Activated naive CD4-positive, alpha-beta T cell (primary cell): ENCODE measurements around the gene CTRB2.
"Not testable (repeated sequence)": the region's sequence is repeated elsewhere in the genome, so short reads cannot be mapped to it uniquely, and the experiment has no call there.

Source experiments
- DNase-seq, 4 experiments: peaks; one replicate each; lab custom pipeline; 2025; lab: John Stamatoyannopoulos, UW

CTRB2 gene

DNA sequence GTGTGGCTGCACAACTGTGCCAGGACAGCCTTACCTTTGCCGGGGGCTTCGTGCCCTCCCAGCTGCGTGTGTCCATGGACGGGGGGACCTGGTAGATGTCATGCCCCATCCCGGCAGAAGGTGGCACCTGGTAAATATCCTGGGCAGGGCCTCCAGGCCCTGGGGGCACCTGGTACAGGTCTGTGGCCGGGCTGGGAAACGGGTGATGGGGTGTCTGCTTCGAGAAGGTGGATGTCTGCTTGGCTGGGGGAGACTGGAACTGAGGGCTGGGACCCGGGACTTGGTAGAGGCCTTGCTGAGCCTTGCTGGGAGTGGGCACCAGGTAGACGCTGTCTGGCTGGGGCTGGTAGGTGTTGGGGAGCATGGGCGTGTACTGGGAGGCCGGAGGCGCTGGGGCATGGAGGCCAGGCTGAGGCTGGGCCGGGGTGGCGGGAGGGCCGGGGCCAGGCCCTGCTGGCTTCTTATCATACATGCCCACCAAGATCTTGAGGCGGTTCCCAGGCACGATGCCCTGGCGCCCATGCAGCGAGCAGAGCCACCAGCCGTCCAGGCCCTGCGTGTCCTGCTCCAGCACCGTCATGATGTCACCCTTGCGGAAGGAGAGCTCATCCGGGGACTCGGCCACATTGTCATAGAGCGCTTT is 35.6 kb upstream of the CTRB2 start:
- not testable (repeated sequence) for DNase-seq

DNA sequence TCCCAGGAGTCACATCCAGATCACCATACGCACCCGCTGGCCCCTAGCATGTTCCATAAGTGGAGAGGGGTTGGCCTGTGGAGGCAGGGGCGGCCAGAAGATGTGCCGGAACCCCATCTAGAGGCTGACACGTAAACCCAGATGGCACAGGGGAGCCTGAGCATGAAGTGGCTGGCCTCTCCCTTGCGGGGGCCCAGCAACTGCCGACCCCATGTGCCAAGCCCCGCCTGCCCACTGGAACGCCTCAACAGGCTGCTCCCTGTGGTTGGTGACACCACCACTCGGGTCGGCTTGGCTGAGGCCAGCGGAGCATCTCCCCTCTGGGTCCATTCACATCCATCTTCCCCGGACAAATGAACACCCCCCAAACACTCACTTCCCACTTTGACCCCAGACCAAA is 35.0 kb upstream of the CTRB2 start:
- no peak for DNase-seq

DNA sequence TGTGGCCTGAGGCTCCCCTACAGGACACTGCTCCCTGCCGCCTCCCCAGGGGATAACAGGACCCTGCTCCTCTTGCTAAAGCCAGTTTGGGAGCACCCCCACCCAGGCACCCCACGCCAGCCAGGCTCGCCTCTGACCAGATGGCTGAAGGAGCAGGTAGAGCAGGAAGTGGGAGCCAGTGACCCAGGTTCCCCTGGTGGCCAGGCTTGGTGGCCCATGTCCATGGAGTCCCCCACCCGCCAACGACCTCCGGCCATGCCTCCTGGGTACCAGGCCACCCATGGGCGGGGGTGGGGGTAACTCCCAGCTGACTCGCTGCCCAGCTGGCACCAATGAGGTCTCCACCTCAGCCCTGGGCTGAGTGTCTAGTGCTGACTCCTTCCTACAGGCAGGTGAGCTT is 34.5 kb upstream of the CTRB2 start:
- no peak for DNase-seq

DNA sequence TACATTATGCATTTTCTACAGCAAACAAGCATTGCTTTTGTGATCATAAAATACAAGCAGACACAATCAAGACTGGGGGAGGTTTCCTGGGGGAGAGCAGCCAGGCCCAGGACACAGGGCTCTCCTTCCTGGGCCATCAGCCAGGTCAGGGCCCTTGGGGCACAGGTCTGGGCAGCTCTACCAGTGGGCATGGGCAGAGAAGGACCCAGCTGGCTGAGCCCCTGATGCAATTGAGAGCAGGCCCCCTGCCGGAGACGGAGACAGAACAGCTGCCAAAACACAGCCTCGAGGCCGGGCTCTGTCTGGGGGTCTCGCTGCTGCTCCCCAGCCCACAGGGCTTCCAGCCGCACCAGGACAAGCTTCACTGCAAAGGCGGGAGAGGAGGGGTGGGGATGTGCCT is 33.7 kb upstream of the CTRB2 start:
- DNase-seq = not testable (repeated sequence)

DNA sequence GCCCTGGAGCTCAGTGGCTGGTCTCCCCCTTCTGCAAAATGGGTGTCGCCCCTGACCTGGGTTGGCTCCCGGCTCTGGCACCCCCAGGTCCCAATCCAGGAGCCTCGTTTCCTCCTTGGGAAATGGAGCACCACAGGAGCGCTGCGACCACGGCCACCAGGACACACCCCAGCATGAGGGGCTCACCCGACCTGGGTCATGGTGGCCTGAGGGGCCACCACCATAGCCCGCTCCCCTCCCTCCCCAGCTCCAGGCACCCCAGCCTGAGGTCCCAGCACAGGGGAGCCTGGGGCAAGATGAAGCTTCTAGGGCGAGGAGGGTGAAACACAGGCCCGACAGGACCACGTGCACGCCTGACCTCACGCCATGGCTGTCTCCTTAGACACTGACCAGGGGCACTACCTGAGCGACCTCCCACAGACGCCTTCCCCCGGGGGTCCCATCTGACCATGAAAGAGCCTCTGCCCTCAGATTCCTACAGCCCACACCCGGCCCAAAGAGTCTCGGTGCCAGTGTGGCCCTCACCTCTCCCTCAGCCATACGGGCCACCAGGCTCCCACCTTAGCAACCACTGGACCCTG is 32.7 kb upstream of the CTRB2 start:
- no peak for DNase-seq

DNA sequence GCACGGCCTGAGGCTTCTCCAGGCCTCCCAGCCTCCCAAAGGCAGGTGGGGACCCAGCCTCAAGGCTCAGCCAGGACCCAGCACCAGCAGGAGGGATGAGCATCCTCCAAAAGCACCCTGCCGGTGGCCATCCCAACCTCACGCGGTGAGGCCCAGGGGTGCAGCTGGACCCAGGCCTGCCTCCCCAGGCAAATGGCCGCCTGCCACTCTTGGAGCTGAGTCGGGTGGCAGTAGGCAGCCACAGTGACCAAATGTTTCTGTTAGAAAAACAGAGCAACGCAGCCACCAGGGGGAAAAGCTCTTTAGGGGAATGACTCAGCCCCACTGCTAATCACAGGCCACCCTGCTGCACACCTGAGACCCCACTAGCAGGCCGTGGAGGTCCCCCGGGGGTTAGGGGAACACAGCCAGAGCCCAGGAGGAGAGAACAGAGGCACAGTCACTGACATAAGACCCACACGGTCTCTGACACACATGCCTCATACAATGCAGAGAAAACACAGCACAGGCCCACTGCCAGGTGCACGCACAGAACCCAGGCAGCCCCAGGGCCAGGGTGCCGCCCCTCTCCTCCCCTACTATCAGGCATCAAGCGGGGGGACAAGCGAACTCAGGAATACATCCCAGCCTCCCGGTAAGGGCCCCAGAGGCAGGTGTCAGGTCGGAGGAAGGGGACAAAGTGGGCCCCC is 32.0 kb upstream of the CTRB2 start:
- DNase-seq = no peak

DNA sequence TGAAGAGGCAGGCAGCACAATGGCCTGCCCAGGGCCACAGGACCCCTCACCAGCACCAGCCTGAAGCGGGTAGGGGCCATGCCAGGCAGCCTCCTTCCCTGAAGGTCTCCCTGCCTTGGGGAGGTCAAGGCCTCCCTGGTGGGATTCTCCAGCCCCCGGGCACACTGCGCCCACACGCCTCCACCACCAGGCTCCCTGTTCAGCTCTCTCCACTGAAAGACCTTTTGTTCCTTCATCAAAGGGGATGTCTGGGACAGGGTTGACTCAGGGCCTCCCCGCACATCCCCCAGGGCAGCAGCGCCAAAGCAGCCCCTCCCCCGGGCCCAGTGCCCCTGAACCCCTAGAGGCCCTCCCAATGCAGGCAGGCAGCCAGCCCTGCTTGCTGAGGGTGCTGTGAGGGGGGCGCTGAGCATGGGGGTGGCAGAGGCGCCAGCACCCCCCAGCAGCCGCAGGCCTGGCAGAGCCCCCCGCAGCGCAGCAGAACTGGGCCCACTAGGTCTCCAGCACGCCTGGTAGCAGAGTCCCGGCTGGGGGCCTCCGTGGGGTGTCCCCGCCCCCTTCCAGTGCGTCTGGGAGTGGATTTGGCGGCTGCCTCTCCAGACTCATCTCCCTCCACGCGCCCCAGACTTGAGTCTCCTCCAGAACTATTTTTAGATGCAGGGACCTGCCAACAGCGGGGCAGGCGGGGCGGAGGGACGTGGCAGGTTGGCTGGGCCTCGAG is 31.3 kb upstream of the CTRB2 start:
- DNase-seq = no peak

DNA sequence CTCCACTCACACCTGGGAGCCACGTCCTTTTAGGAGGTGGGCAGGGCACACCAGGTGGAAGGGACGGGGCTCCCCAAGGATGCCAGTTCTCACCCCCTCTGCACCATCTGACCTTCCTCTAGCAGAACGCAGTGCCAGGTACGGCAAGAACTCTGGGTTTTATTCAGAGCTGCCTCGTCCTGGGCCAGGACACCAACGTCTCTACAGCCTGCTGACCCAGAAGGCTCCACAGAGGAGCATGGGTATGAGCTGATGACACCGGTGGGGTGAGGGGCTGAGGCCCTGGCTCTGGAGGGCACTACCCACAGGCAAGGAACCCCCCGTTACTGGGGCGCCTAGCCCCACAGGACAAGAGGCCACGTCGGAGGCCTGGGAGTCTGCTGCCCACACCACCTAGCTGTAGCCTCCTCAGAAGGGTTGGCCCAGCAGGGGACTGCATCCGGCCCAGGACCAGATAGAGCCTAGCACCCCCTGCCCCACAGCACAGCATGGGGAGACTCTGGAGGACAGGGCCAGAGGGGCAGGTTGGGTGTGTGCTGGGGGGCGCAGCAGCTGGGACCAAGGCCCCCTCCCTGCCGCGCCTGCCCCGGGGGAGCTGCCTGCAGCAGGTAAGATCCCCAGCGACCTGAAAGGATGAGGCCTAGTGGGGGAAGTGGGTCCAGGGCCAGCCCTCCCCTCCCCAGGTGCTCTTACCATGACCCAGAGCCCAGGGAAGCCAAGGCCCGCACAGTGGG is 30.6 kb upstream of the CTRB2 start:
- DNase-seq = no peak

DNA sequence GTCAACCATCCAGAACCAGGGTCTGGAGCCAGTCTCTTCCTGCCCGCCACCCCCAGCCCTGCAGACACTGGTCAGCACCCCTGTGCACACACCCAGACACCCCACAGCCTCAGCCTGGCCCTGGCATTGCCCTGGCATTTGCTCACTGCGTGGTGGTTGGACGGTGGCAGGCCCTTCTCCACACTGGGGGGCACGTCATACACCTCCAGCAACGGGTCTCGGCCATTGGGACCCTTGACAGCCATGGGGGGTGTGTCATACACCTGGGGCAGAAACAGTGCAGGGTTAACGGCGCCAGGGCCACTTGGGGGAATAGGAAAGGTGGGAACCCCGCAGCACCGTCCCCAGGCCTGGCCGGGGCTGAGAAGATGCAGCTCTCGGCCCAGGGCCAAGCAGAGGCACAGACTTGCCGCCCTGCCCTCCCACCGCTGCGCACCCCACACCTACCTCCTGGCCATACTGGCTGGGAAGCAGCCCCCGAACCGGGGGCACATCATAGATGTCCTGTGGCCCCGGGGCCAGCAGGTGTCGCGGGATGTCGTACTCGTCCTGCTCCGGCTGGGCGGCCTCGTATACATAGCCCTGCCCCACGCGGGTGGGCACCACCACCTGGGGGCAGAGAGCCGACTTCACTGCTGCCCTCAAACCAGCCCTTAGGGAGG is 29.9 kb upstream of the CTRB2 start:
- no peak for DNase-seq

DNA sequence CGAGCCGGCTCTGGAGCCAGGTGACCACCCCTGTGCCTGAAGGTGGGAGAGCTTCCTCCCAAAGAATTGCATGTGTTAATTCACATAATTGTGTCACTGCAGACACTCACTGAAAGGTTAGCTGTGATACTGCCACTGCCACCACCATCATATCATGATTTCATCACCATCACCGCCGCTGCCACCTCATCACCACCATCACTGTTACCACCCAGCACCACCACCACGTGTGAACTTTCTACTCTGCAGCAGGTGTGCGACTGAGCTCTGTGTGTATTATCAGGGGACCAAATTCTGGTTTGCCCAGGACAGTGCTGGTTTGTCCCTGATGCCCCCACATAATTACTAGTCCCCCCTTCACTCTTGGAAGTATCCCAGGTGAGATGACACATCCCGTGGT is 29.3 kb upstream of the CTRB2 start:
- DNase-seq = no peak

DNA sequence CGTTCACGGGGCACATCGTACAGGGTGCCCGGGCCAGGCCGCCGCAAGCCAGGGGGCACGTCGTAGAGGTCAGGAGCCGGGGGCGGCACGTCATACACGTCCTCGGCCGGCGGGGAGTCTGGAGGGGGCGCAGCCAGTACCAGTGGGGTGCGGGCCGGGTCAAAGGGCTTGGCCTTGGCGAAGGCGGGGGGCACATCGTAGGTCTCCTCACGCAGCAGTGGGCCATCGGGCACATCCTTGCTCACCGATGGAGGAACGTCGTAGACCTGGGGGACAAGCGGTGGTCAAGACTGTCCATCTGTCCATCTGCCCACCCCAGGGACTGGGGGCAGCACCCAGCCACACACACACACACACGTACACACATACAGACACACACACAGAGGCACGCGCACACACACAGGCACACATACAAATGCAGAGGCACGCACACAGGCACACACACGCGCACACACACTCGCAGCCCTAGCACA is 28.8 kb upstream of the CTRB2 start:
- no peak for DNase-seq

DNA sequence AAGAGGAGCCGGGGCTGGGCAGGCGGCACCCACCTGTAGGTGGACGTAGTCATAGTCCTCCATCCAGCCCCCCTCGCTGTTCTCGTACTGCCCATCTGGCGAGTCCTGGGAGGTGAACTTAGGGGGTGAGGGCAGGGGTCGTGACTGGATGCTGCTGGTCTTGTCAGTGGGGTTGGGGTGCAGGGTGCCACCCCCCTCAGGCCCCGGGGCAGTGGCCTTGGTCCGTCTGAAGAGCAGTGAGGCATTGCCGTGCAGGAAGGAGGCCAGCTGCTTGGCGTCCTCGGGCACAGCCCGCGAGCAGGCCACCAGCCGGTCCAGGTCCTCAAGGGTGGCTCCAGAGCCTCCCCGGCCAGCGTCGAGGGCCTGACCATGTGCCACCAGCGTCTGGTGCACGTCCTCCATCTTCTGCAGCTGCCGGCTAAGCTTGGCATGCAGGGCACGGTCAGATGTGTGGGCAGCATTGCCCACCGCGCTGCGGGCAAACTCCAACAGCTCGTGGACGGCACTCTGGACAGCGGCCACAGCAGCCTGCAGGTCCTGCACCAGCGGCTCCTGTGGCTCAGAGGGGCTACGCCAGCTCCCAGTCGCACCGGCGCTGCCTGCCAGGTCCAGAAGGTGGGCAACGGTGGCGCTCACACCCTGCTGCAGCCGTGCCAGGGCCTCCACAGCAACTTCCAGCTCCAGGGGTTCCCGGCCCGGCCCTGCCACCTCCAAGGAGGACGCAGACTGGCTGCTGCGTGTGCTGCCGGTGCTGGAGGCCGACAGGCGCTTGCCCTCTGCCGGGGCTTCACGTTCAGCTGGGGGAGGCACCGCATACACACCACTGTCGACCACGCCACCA is 28.1 kb upstream of the CTRB2 start:
- DNase-seq = no peak

DNA sequence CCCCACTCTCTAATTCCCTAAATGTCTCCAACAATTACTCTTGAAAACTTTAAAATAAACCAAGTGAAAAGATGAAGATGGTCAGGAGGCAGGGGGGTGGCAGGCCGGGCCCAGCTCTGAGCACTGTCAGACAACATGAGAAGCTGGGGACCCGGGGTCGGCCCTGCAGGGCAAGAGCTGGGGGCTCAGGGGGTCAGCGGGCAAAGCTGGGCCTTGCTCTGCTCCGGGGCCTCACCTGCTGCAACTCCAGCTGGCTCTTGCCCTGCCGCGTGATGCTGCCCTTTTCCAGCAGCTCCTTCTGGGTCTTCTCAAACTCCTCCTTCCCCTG is 26.6 kb upstream of the CTRB2 start:
- no peak for DNase-seq

DNA sequence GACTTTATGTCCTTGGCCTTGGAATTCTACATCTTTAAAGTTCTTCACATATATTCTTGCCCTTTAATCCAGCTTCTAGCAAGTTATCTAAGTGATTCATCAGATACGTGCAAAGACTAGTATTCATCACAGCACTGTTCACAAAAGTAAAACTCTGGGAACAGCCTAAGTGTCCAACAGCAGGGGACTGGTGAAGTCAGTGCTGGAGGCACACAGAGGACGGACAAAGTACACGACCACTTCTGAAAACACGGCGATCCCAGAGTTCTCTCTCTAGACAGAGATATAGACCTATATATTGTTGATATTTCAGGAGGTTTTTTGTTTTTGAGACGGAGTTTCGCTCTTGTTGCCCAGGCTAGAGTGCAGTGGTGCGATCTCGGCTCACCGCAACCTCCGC is 24.6 kb upstream of the CTRB2 start:
- no peak for DNase-seq

DNA sequence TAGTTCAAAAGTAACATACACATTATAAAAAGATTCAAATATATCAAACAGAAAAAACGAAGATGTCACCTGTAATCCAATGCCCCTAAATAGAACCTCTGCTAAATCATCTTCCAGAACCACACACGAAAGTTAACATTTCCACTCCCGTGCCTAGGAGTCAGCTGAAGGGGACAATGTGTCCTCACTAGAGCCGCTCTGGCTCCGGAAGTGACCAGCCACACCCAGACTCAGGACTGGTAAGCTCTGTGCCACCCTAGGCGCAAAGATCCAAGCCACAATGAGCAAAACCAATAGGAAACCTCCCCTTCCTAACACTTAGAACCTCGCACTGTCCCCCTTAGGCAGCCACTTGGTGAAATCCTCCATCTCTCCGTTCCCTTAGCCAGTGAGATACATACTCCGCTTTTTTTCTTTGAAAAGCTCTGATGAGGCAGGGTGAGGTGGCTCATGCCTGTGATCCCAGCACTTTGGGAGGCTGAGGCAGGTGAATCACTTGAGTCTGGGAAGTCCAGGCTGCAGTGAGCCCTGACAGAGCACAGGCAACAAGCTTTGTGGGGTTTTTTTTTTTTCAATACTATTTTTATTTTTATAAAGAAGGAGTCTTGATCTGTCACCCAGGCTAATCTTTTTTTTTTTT is 23.6 kb upstream of the CTRB2 start:
- no peak for DNase-seq

DNA sequence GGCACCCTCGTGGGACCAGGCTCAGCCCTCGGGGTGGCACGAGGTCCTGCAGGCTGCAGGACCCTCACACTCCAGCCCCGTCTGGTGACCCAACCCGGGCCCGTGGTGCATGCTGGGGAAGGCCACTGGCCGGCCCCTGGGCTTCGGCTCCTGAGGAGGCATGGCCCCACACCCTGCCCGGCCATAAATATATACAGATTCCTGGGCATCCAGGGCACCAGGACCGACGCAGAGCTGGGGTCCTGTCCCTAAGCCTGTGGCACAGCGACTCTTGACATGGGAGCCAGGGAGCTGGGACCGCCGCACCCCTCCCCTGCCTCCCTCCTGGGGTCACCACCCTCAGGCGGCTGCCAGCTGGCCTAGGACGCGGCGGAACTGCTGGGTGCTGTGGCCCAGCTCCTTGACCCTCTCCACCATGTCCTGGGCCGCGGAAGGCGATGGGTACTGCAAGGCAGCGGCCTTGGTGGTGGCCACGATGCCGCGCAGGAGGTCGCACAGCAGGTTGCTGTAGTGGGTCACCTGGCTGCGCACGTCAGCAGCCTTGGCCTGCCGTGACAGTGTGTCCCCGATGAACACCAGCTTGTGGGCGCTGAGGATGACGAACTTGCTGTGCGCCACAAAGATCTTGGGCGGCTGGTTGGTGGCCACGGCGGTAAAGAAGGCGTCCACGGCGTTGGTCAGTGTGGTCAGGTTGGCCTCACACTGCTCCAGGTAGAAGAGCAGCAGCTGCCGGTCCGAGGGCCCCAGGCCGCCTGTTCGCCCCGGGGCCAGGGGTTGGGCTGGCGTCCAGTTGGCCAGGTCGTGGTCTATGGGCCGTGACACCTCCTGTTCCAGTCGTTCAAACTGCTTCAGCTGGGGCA is 22.4 kb upstream of the CTRB2 start:
- DNase-seq = no peak

DNA sequence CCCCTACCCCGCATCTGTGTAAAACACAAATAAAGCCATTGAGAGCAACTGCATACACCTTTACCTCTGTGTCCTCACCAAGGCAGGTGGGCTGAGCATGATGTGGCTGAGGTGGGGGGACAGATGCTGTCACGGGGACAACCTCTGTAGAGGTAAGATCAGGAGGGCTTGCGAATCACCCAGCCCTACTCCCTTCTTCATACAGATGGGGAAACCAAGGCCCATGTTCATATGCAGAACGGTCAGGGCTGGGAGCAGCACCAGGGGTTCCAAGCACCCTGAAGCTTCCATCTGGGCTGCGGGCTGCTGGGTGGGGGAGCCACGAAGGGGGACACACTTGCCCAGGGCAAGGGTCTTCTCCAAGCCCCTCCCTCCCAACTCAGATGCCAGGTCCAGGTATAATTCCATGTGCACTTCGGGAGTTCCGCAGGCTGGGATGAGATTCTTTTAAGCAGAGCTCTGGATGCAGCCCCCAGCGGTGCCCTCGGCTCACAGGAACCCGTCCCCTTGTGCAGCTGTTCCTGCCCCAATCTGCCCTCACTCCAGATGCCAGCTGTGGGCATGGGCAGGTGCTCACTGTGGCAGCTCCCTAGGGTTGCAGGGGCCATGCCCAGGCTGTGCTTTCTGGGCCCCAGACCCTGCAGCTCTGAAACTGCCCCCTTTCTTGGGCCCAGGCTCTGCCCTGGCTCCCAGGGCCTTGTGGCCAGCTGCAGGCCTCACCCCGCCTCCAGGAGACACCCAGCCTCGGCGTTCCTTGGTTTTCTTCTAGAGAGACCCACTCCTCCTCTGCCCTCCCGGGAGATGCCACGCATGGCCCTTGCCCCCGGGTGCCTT is 21.4 kb upstream of the CTRB2 start:
- DNase-seq = no peak

DNA sequence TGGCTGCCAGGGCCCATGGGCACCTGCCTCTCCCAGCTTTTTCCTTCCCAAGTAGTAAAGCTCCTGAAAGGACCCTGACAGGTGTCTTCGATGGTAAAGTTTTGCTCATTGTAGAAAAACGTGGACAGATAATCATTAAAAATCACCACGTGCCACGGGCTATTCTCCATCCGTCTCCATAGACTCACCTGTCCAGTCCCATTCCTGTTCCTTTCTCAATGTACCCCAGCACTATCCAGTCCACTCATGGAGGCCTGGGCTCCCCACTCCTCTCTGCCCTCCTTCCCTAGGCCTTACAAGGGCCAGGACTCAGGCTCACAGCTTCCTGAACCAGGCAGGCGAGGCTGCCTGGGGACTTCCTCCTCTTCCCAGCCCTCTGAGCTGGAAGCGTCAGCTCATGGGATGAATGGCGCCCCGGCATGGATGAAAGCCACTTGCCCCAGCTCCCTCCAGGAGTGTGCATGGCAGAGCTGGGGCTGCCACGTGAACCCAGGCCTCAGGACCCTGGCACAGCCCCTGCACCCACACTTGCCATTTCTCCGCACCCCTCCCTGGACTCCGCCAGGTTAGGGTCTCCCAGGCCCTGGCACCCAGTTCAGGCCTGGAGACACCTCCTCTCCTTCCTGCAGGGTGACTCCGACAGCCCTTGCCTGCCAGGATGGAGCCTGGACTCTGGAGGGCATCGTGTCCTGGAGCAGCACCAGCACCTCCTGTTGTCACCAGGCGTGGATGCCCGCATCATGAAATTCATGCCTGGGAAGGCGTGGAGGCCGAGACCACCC is 20.6 kb upstream of the CTRB2 start:
- DNase-seq = no peak
